Effector memory CD8-positive, alpha-beta T cell (primary cell): ENCODE results near the gene MYCT1.
"Not testable (repeated sequence)": the region's sequence is repeated elsewhere in the genome, so short reads cannot be mapped to it uniquely, and the experiment has no call there.

Experiments
- ATAC-seq: fragments of 150-1000 bp; cut with Tn5 transposase; replicated peaks from 2 replicates; pipeline ENCODE4 v1.10.0; 2021; ENCODE audit warnings: mild to moderate bottlenecking, moderate library complexity
- DNase-seq, 3 experiments: peaks; one replicate each; pipeline ENCODE4 v3.0.0; 2021
- H3K27ac Mint-ChIP-seq, 2 donors: one replicate each; pipeline ENCODE4 v1.8.0; 2022; ENCODE audit warnings: mild to moderate bottlenecking in 2 of 2, mixed read lengths in 2 of 2, moderate library complexity in 2 of 2
- H3K27me3 Mint-ChIP-seq, 2 donors: one replicate each; pipeline ENCODE4 v1.8.0; 2022; ENCODE audit warnings: mixed read lengths in 2 of 2
- H3K36me3 Mint-ChIP-seq: one replicate; pipeline ENCODE4 v1.8.0; 2022; ENCODE audit warnings: mild to moderate bottlenecking, moderate library complexity, mixed read lengths; ENCODE audit not compliant: insufficient read depth
- H3K4me1 Mint-ChIP-seq, 2 donors: one replicate each; pipeline ENCODE4 v1.8.0; 2022; ENCODE audit warnings: low read depth in 2 of 2, mixed read lengths in 2 of 2
- H3K4me3 Mint-ChIP-seq, 2 donors: one replicate each; pipeline ENCODE4 v1.8.0; 2022; ENCODE audit warnings: mild to moderate bottlenecking in 2 of 2, mixed read lengths in 2 of 2, moderate library complexity in 2 of 2
- H3K9me3 Mint-ChIP-seq, 2 donors: one replicate each; pipeline ENCODE4 v1.8.0; 2022; ENCODE audit warnings: mixed read lengths in 2 of 2
- total RNA-seq, 9 experiments: gene quantifications; one replicate each; lab custom pipeline; 2026; lab: John Stamatoyannopoulos, UW

MYCT1 gene, protein sequence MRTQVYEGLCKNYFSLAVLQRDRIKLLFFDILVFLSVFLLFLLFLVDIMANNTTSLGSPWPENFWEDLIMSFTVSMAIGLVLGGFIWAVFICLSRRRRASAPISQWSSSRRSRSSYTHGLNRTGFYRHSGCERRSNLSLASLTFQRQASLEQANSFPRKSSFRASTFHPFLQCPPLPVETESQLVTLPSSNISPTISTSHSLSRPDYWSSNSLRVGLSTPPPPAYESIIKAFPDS
- 0 to 0.10 (median 0) reads per million in 9 experiments for total RNA-seq

DNA sequence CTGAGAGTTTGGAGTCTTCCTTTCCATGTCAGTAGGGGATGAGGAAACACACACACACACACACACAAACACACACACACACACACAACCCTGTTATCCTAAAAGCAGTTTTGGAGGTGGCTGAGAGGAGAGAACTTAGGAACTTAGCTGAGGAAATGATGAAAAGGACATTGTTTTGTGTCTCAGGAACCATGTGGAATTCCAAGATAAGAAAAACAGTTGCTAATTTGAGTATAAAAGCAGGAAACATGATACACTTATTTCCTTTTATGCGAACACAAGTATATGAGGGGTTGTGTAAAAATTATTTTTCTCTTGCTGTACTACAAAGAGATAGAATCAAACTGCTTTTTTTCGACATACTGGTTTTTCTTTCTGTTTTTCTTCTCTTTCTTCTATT is at the start of gene MYCT1:
TSS of gene MYCT1 (plus strand) at position 264 of the 400 bp plus-strand sequence. CDS start at position 270, 6 bp downstream.
- DNase-seq (no peak), ATAC-seq (no peak)
- Mint-ChIP-seq H3K27me3 (peaks cover 52 to 55% of the 10 kb centered on the region in 2 donors), H3K27ac (no peak within 1 kb of the TSS), H3K4me3 (no peak within 1 kb of the TSS), H3K9me3 (no peaks in the 10 kb centered on the region), H3K36me3 (no peaks in the 10 kb centered on the region), H3K4me1 (no peaks in the 10 kb centered on the region)

DNA sequence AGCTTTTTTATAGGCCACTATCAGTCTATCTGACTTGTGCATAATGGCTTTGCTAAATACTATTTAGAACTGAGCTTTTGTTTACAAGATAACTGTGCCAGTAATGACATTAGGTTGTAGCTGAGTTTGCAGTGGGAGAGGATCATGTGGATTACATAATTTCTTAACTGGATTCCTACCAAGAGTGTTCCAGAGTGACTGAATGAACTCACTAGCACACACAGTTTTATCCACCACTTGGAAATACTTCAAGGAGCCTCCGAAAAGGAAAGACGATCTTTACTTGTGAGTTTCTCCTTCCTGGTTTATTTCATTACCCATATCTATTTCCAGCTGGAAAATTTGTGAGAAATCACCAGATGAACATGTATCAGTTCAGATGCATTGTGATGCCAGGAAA is 49.6 kb upstream of the MYCT1 start:
- no peak for DNase-seq
- peaks cover 12 to 28% of the 10 kb centered on the region in 2 donors for H3K27me3 Mint-ChIP-seq
- no peak overlapping the region for H3K4me3 Mint-ChIP-seq
- no peak overlapping the region for H3K27ac Mint-ChIP-seq
- no peaks in the 10 kb centered on the region for H3K4me1 Mint-ChIP-seq
- H3K9me3 Mint-ChIP-seq = no peaks in the 10 kb centered on the region
- H3K36me3 Mint-ChIP-seq = no peaks in the 10 kb centered on the region
- ATAC-seq = no peak

- no peaks in the 10 kb centered on the region for H3K4me1 Mint-ChIP-seq
- ATAC-seq (no peak), DNase-seq (no peak)
- no peak overlapping the region for H3K4me3 Mint-ChIP-seq
- no peaks in the 10 kb centered on the region for H3K36me3 Mint-ChIP-seq
- no peaks in the 10 kb centered on the region for H3K9me3 Mint-ChIP-seq
- H3K27me3 Mint-ChIP-seq = peaks cover 12 to 41% of the 10 kb centered on the region in 2 donors
- H3K27ac Mint-ChIP-seq = no peak overlapping the region
Observed at GRCh38 chr6:152651986-152652385, 45.7 kb upstream of the MYCT1 start.

DNA sequence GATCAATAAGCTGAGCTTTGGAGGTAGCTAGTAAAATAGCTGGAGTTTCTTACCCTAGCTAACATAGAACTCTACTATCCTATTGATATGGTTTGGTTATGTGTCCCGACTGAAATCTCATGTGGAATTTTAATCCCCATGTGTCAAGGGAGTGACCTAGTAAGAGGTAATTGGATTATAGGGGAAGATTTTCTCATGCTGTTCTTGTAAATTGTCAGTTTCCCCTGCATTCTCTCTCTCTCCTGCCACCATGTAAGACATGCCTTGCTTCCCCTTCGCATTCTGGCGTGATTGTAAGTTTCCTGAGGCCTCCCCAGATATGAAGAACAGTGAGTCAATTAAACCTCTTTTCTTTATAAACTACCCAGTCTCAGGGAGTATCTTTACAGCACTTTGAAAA is 35.9 kb upstream of the MYCT1 start:
- H3K4me3 Mint-ChIP-seq = no peak overlapping the region
- no peak for ATAC-seq

DNA sequence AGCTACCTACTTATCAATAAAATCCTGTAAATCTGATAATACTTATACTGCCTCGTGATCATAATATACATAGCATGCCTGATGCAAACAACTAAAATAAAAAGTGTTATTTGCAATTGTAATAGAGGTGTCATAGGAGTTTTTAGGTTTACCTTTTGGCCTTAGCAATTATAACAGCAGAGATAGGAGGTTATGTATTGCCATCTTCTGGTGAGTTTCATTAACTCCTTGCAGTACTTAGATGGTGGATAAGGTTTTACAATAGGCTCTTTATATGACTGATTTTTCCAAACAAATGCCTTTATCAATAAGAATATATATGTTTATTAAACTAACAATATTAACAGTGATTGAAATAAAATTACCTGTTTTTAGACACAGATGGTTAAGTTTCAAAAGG is 27.8 kb upstream of the MYCT1 start:
- DNase-seq (no peak), ATAC-seq (no peak)
- Mint-ChIP-seq H3K36me3 (no peaks in the 10 kb centered on the region), H3K27me3 (peaks cover 16 to 35% of the 10 kb centered on the region in 2 donors), H3K9me3 (no peaks in the 10 kb centered on the region), H3K4me3 (no peak overlapping the region), H3K4me1 (no peaks in the 10 kb centered on the region), H3K27ac (no peak overlapping the region)

More for the DNA sequence above, 35.9 kb upstream of the MYCT1 start:
- H3K9me3 Mint-ChIP-seq = no peaks in the 10 kb centered on the region
- H3K36me3 Mint-ChIP-seq = no peaks in the 10 kb centered on the region
- H3K27me3 Mint-ChIP-seq = peaks cover 0 to 8% of the 10 kb centered on the region in 2 donors
- DNase-seq = no peak
- H3K4me1 Mint-ChIP-seq = no peaks in the 10 kb centered on the region
- H3K27ac Mint-ChIP-seq = no peak overlapping the region

- Mint-ChIP-seq H3K27me3 (peaks cover 24 to 38% of the 10 kb centered on the region in 2 donors), H3K36me3 (no peaks in the 10 kb centered on the region), H3K9me3 (no peaks in the 10 kb centered on the region), H3K27ac (no peak overlapping the region), H3K4me1 (no peaks in the 10 kb centered on the region), H3K4me3 (no peak overlapping the region)
- ATAC-seq = no peak
- no peak for DNase-seq
Observed at GRCh38 chr6:152671171-152671570, 26.5 kb upstream of the MYCT1 start.

- peaks cover 31 to 33% of the 10 kb centered on the region in 2 donors for H3K27me3 Mint-ChIP-seq
- H3K36me3 Mint-ChIP-seq = no peaks in the 10 kb centered on the region
- no peaks in the 10 kb centered on the region for H3K4me1 Mint-ChIP-seq
- DNase-seq = no peak
- no peak overlapping the region for H3K4me3 Mint-ChIP-seq
- no peak overlapping the region for H3K27ac Mint-ChIP-seq
- H3K9me3 Mint-ChIP-seq = no peaks in the 10 kb centered on the region
- no peak for ATAC-seq
Observed at GRCh38 chr6:152673236-152673635, 24.5 kb upstream of the MYCT1 start.

GRCh38 chr6:152680151-152680550 is 17.5 kb upstream of the MYCT1 start:
- H3K4me1 Mint-ChIP-seq = no peaks in the 10 kb centered on the region
- DNase-seq (no peak), ATAC-seq (no peak)
- no peaks in the 10 kb centered on the region for H3K9me3 Mint-ChIP-seq
- H3K27ac Mint-ChIP-seq = no peak overlapping the region
- H3K36me3 Mint-ChIP-seq = no peaks in the 10 kb centered on the region
- peaks cover 26 to 34% of the 10 kb centered on the region in 2 donors for H3K27me3 Mint-ChIP-seq
- H3K4me3 Mint-ChIP-seq = no peak overlapping the region

- ATAC-seq = no peak
- H3K9me3 Mint-ChIP-seq = no peaks in the 10 kb centered on the region
- peaks cover 27 to 28% of the 10 kb centered on the region in 2 donors for H3K27me3 Mint-ChIP-seq
- H3K4me1 Mint-ChIP-seq = no peaks in the 10 kb centered on the region
- H3K4me3 Mint-ChIP-seq = no peak overlapping the region
- no peak for DNase-seq
- H3K27ac Mint-ChIP-seq = no peak overlapping the region
- no peaks in the 10 kb centered on the region for H3K36me3 Mint-ChIP-seq
Observed at GRCh38 chr6:152680879-152681517, 16.7 kb upstream of the MYCT1 start.

DNA sequence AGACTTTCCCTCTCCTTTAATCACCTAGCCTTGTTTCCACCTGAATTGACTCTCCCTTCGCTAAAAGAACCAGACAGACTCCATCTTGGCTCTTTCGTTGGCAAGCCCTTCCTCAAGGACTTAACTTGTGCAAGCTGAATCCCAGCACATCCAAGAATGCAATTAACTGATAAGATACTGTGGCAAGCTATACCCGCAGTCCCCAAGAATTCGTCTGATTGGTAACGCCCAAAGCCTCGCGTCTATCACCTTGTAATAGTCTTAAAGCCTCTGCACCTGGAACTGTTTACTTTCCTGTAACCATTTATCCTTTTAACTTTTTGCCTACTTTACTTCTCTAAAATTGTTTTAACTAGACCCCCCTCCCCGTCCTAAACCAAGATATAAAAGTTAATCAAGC is 15.6 kb upstream of the MYCT1 start:
- ATAC-seq (no peak), DNase-seq (no peak)
- Mint-ChIP-seq H3K36me3 (no peaks in the 10 kb centered on the region), H3K27ac (no peak overlapping the region), H3K27me3 (peaks cover 19 to 28% of the 10 kb centered on the region in 2 donors), H3K4me3 (no peak overlapping the region), H3K4me1 (no peaks in the 10 kb centered on the region), H3K9me3 (no peaks in the 10 kb centered on the region)

DNA sequence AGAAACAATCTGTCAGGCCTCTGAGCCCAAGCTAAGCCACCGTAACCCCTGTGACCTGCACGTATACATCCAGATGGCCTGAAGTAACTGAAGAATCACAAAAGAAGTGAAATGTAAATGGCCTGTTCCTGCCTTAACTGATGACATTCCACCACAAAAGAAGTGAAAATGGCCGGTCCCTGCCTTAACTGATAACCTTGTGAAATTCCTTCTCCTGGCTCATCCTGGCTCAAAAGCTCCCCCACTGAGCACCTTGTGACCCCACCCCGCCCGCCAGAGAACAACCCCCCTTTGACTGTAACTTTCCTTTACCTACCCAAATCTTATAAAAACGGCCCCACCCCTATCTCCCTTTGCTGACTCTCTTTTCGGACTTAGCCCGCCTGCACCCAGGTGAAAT is 14.8 kb upstream of the MYCT1 start:
- not testable (repeated sequence) for H3K4me3 Mint-ChIP-seq, DNase-seq, H3K36me3 Mint-ChIP-seq, H3K27ac Mint-ChIP-seq, ATAC-seq, H3K4me1 Mint-ChIP-seq, H3K9me3 Mint-ChIP-seq
- peaks cover 13 to 24% of the 10 kb centered on the region in 2 donors for H3K27me3 Mint-ChIP-seq

DNA sequence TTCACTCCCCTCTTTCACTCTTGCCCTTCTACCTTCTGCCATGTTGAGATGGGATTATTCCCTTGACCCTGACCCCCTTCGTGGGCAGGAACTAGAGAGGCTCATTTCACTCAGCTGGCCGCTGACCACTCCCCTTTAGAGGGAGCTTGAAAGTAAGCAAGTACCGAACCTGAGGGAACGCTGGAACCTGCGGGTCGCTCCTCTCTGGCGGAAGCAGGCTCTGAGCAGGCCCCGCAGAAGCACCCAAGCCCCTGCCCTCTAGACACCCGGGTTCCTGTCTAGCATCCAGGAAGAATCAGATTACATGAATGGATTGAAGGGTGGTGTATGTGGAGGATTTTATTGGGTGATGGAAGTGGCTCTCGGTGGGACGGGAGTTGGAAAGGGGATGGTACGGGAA is 11.9 kb upstream of the MYCT1 start:
- no peaks in the 10 kb centered on the region for H3K4me1 Mint-ChIP-seq
- H3K4me3 Mint-ChIP-seq = no peak overlapping the region
- peaks cover 0 to 14% of the 10 kb centered on the region in 2 donors for H3K27me3 Mint-ChIP-seq
- no peak for ATAC-seq
- no peak overlapping the region for H3K27ac Mint-ChIP-seq
- no peaks in the 10 kb centered on the region for H3K9me3 Mint-ChIP-seq
- no peak for DNase-seq
- H3K36me3 Mint-ChIP-seq = no peaks in the 10 kb centered on the region

GRCh38 chr6:152695372-152696045 is 2.2 kb upstream of the MYCT1 start:
- Mint-ChIP-seq H3K9me3 (no peaks in the 10 kb centered on the region), H3K4me3 (no peak overlapping the region), H3K27me3 (peaks cover 32 to 45% of the 10 kb centered on the region in 2 donors), H3K27ac (no peak overlapping the region), H3K36me3 (no peaks in the 10 kb centered on the region), H3K4me1 (no peaks in the 10 kb centered on the region)
- DNase-seq (no peak), ATAC-seq (no peak)

DNA sequence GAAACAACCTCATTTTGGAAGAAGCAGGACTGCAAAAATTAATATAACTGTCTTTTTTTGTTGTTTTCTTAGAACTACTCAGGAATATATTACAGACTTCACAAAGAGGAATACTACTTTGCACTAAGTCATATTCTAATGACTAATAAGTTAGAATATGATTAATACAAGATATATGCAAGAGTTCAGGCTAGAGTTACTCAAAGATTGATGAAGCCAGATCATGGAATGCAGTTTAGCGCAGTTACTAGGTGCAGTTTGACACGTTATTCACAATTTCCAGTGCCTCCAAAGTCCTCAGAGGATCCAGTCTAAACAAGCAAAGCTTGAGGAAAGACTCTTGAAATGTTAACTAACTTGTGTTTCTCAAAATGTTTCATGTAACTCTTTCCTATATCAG is 1.2 kb upstream of the MYCT1 start:
- H3K4me3 Mint-ChIP-seq = no peak overlapping the region

More for the DNA sequence above, 1.2 kb upstream of the MYCT1 start:
- H3K27me3 Mint-ChIP-seq = peaks cover 42 to 56% of the 10 kb centered on the region in 2 donors
- DNase-seq (no peak), ATAC-seq (no peak)
- H3K36me3 Mint-ChIP-seq = no peaks in the 10 kb centered on the region
- no peaks in the 10 kb centered on the region for H3K9me3 Mint-ChIP-seq
- no peak overlapping the region for H3K27ac Mint-ChIP-seq
- H3K4me1 Mint-ChIP-seq = no peaks in the 10 kb centered on the region
